HCT116 (cell line): Measurements from ENCODE around the gene SLC22A5. TPM values are rescaled to one million over a fixed set of nuclear protein-coding genes. Genes with fewer than 3 reads are reported as not detected.

ENCODE experiments used
- ATAC-seq: fragments of 200-7000 bp; cut with Tn5 transposase; 2 replicates; pipeline ENCODE4 v1.9.1; 2020; ENCODE audit warnings: mild to moderate bottlenecking, moderate library complexity
- BruUV-seq: library from RNA; stranded (reverse); fragments of 400-500 nt; replicated peaks from 2 replicates; lab custom pipeline; 2021; lab: Mats Ljungman, UMichigan
- CTCF ChIA-PET: fragments of 300-600 bp; sonication (Branson Sonifier 250); formaldehyde crosslinking; loops from one replicate; lab custom pipeline; 2021; ENCODE audit warnings: antibody characterized with exemption; lab: Charles Lee
- POLR2A ChIA-PET: fragments of 300-600, 350-600 bp; sonication (Branson Sonifier 250); formaldehyde crosslinking; loops from one replicate; lab custom pipeline; 2021; ENCODE audit warnings: antibody characterized with exemption; lab: Charles Lee
- RAD21 ChIA-PET, 2 experiments: fragments of 300-600 bp; sonication (Branson Sonifier 250); formaldehyde crosslinking; loops; one replicate each; lab custom pipeline; 2023; ENCODE audit warnings: low total read pairs in 2 of 2; ENCODE audit not compliant: uncharacterized antibody in 2 of 2, unreplicated experiment in 2 of 2, low non-redundant PET in 1 of 2; lab: Charles Lee
- DNase-seq: peaks from one replicate; pipeline ENCODE4 v3.0.0-alpha.2; 2010; ENCODE audit warnings: low read depth, low spot score
- H2AFZ ChIP-seq: fragments of 200-600 bp; shearing (Covaris generic), sonication (generic); 2 replicates; pipeline ENCODE4 v1.6.1; 2017; ENCODE audit warnings: low read depth, mixed run types, mixed read lengths, antibody characterized with exemption, low read length; ENCODE audit not compliant: poor library complexity, severe bottlenecking
- H3K27ac ChIP-seq: 2 replicates; pipeline ENCODE4 v1.5.1; 2012; ENCODE audit warnings: low read depth, low read length
- H3K27me3 ChIP-seq: fragments of 200-600 bp; sonication (generic); 2 replicates; pipeline ENCODE4 v1.6.1; 2016; ENCODE audit warnings: mixed run types, low read length, mixed read lengths; ENCODE audit not compliant: insufficient read depth
- H3K36me3 ChIP-seq, 2 experiments: fragments of 200-500 bp in 1 of 2; fragments of 200-600 bp in 1 of 2; sonication (Bioruptor generic) in 1 of 2; sonication (generic) in 1 of 2; 2 replicates each; pipeline versions ENCODE4 v1.5.1 to v1.6.1; 2014 to 2016; ENCODE audit warnings: low read length in 2 of 2, inconsistent platforms in 1 of 2, mixed read lengths in 1 of 2, mixed run types in 1 of 2; ENCODE audit not compliant: insufficient read depth in 2 of 2, control insufficient read depth in 1 of 2
- H3K4me1 ChIP-seq, 2 experiments: fragments of 200-600 bp in 1 of 2; sonication (generic) in 1 of 2; 2 replicates each; pipeline versions ENCODE4 v1.5.1 to v1.6.1; 2012 to 2017; ENCODE audit warnings: low read length in 2 of 2, inconsistent platforms in 1 of 2, mild to moderate bottlenecking in 1 of 2, mixed read lengths in 1 of 2, mixed run types in 1 of 2, moderate library complexity in 1 of 2; ENCODE audit not compliant: insufficient read depth in 2 of 2, control insufficient read depth in 1 of 2
- H3K4me2 ChIP-seq: fragments of 200-600 bp; sonication (generic); 2 replicates; pipeline ENCODE4 v1.6.1; 2017; ENCODE audit warnings: mixed run types, low read length, mixed read lengths
- H3K4me3 ChIP-seq, 2 experiments: fragments of 200-600 bp in 1 of 2; sonication (generic) in 1 of 2; replicated peaks in 1 of 2; 2 replicates each; pipeline ENCODE4 v1.5.1; 2011 to 2016; ENCODE audit warnings: low read length in 2 of 2, control low read depth in 1 of 2, low read depth in 1 of 2, mild to moderate bottlenecking in 1 of 2, mixed read lengths in 1 of 2, mixed run types in 1 of 2
- H3K79me2 ChIP-seq: fragments of 200-600 bp; sonication (generic); 2 replicates; pipeline ENCODE4 v1.6.1; 2017; ENCODE audit warnings: mild to moderate bottlenecking, mixed run types, low read length, moderate library complexity, mixed read lengths; ENCODE audit not compliant: insufficient read depth
- H3K9ac ChIP-seq: fragments of 200-600 bp; sonication (generic); 2 replicates; pipeline ENCODE4 v1.6.1; 2016; ENCODE audit warnings: low read length, mixed read lengths
- H3K9me2 ChIP-seq: fragments of 200-600 bp; sonication (generic), shearing (Covaris generic); 2 replicates; pipeline ENCODE4 v1.6.1; 2017; ENCODE audit warnings: mixed run types, mild to moderate bottlenecking, moderate library complexity; ENCODE audit not compliant: insufficient read depth
- H3K9me3 ChIP-seq, 2 experiments: fragments of 200-500 bp in 1 of 2; fragments of 200-600 bp in 1 of 2; sonication (Bioruptor generic) in 1 of 2; sonication (generic) in 1 of 2; 2 replicates each; pipeline ENCODE4 v1.6.1; 2014 to 2017; ENCODE audit warnings: low read length in 2 of 2, mixed read lengths in 2 of 2, inconsistent platforms in 1 of 2, low read depth in 1 of 2, mild to moderate bottlenecking in 1 of 2, mixed run types in 1 of 2, moderate library complexity in 1 of 2; ENCODE audit not compliant: control insufficient read depth in 1 of 2, insufficient read depth in 1 of 2
- H4K20me1 ChIP-seq: fragments of 200-600 bp; sonication (generic), shearing (Covaris generic); 2 replicates; pipeline ENCODE4 v1.6.1; 2017; ENCODE audit warnings: mixed run types, mild to moderate bottlenecking, moderate library complexity; ENCODE audit not compliant: insufficient read depth
- CBX3 ChIP-seq: IDR thresholded peaks from 2 replicates; pipeline ENCODE4 v1.6.1; 2012; ENCODE audit warnings: low read depth
- CEBPB ChIP-seq: IDR thresholded peaks from 2 replicates; pipeline ENCODE4 v1.6.1; 2012; ENCODE audit warnings: low read depth
- EGR1 ChIP-seq: IDR thresholded peaks from 2 replicates; pipeline ENCODE4 v1.6.1; 2012; ENCODE audit warnings: low read depth
- ELF1 ChIP-seq: IDR thresholded peaks from 2 replicates; pipeline ENCODE4 v1.6.1; 2012; ENCODE audit warnings: low read depth, borderline replicate concordance
- FOSL1 ChIP-seq: IDR thresholded peaks from 2 replicates; pipeline ENCODE4 v1.6.1; 2012; ENCODE audit warnings: low read depth
- JUND ChIP-seq: IDR thresholded peaks from 2 replicates; pipeline ENCODE4 v1.6.1; 2012
- POLR2A ChIP-seq: IDR thresholded peaks from 2 replicates; pipeline ENCODE4 v1.7.0; 2011; ENCODE audit warnings: borderline replicate concordance; ENCODE audit not compliant: insufficient read depth, insufficient read length; ENCODE audit errors: extremely low read depth
- POLR2AphosphoS5 ChIP-seq: IDR thresholded peaks from 2 replicates; pipeline ENCODE4 v1.6.1; 2011; ENCODE audit warnings: mild to moderate bottlenecking, low read depth, low read length, moderate library complexity
- SP1 ChIP-seq: IDR thresholded peaks from 2 replicates; pipeline ENCODE4 v1.6.1; 2012; ENCODE audit warnings: low read depth
- SRF ChIP-seq: IDR thresholded peaks from 2 replicates; pipeline ENCODE4 v1.6.1; 2012; ENCODE audit warnings: low read depth
- TCF7L2 ChIP-seq: IDR thresholded peaks from 2 replicates; pipeline ENCODE4 v1.7.0; 2011; ENCODE audit warnings: borderline replicate concordance, inconsistent platforms; ENCODE audit not compliant: insufficient read depth, insufficient read length; ENCODE audit errors: extremely low read depth
- YY1 ChIP-seq: IDR thresholded peaks from 2 replicates; pipeline ENCODE4 v1.6.1; 2011; ENCODE audit warnings: low read length, low read depth, moderate library complexity, mild to moderate bottlenecking; ENCODE audit not compliant: insufficient replicate concordance; ENCODE audit errors: extremely low read depth
- ZNF274 ChIP-seq: fragments of 200-500 bp; sonication (Bioruptor generic); IDR thresholded peaks from 2 replicates; pipeline ENCODE4 v1.6.1; 2014; ENCODE audit warnings: mild to moderate bottlenecking, low read depth, low read length, inconsistent platforms
- intact Hi-C: fragments of 100-400 bp; cut with micrococcal nuclease; formaldehyde crosslinking; loops from 2 replicates; pipeline ENCODE4 v1.10.0; 2022
- total RNA-seq: library from RNA; stranded (reverse); gene quantifications from one replicate; pipeline ENCODE4 v1.2.1, GENCODE V29; 2021; ENCODE audit not compliant: unreplicated experiment
- TF ChIP-seq, protein P1 (sequence below): IDR thresholded peaks from 2 replicates; pipeline ENCODE4 v1.6.1; 2012
- TF ChIP-seq, protein P2 (sequence below): IDR thresholded peaks from 2 replicates; pipeline ENCODE4 v1.6.1; 2012
- TF ChIP-seq, protein P3 (sequence below), 3 experiments: fragments of 200-600 bp in 1 of 3; sonication (generic) in 1 of 3; IDR thresholded peaks in 2 of 3; conservative IDR thresholded peaks in 1 of 3; 2 replicates each; pipeline ENCODE4 v1.5.1; 2012 to 2017; ENCODE audit warnings: low read depth in 2 of 3, low read length in 2 of 3, antibody characterized with exemption in 1 of 3, borderline replicate concordance in 1 of 3, control low read depth in 1 of 3, mild to moderate bottlenecking in 1 of 3, mixed read lengths in 1 of 3, mixed run types in 1 of 3, moderate library complexity in 1 of 3; ENCODE audit not compliant: insufficient read depth in 1 of 3
- TF ChIP-seq, protein P4 (sequence below): IDR thresholded peaks from 2 replicates; pipeline ENCODE4 v1.6.1; 2011; ENCODE audit warnings: mild to moderate bottlenecking, low read length, moderate library complexity; ENCODE audit not compliant: insufficient replicate concordance; ENCODE audit errors: extremely low read depth

The SLC22A5 gene
- total RNA-seq, 1 experiment from 2014 or later: 9.9 TPM

DNA sequence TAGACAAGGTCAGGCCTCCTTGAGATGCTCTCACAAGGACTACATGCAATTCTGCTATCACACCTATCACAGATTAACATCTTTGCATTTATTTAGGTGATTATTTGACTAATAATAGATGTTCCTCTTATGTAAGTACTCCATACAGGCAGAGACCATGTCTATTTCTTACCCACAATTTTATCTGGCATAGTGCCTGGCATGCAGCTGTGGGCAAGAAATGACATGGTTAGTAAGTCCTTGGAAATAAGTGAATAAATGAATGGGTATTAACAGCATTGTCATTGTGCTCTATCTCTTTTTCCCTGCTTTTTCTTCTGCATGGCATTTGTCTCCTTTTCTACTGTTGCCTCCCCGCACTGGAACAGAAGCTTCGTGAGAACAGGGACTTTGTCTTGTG lies 49.4 kb downstream of the SLC22A5 start:
- Histone ChIP-seq H4K20me1 (no peaks in the 10 kb centered on the region), H3K9me2 (no peaks in the 10 kb centered on the region), H3K4me3 (no peak overlapping the region), H3K9ac (peak overlapping the region; percentile 38; the same call in 1 of the 2 replicates), H3K4me1 (peaks cover 36 to 86% of the 10 kb centered on the region in 2 experiments), H3K9me3 (no peaks in the 10 kb centered on the region), H3K36me3 (no peaks in the 10 kb centered on the region), H3K79me2 (no peaks in the 10 kb centered on the region), H3K4me2 (no peak overlapping the region), H2AFZ (no peak overlapping the region), H3K27me3 (no peaks in the 10 kb centered on the region), H3K27ac (no peak overlapping the region)
- RAD21 ChIA-PET: no interaction called here
- POLR2A ChIA-PET: no interaction called here
- no TSS peak for BruUV-seq
- CTCF ChIA-PET: no interaction called here
- TF ChIP-seq YY1: no peak
- TF ChIP-seq CBX3: no peak
- TF ChIP-seq, protein P1, sequence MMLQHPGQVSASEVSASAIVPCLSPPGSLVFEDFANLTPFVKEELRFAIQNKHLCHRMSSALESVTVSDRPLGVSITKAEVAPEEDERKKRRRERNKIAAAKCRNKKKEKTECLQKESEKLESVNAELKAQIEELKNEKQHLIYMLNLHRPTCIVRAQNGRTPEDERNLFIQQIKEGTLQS: no peak
- no peak for TF ChIP-seq EGR1
- TF ChIP-seq TCF7L2: no peak
- TF ChIP-seq JUND: no peak
- no peak for TF ChIP-seq POLR2A
- no peak for TF ChIP-seq POLR2AphosphoS5
- TF ChIP-seq ZNF274: no peak
- TF ChIP-seq, protein P2, sequence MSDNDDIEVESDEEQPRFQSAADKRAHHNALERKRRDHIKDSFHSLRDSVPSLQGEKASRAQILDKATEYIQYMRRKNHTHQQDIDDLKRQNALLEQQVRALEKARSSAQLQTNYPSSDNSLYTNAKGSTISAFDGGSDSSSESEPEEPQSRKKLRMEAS: no peak
- no peak for TF ChIP-seq FOSL1
- TF ChIP-seq SP1: no peak
- TF ChIP-seq ELF1: no peak
- TF ChIP-seq CEBPB: no peak
- TF ChIP-seq, protein P3, sequence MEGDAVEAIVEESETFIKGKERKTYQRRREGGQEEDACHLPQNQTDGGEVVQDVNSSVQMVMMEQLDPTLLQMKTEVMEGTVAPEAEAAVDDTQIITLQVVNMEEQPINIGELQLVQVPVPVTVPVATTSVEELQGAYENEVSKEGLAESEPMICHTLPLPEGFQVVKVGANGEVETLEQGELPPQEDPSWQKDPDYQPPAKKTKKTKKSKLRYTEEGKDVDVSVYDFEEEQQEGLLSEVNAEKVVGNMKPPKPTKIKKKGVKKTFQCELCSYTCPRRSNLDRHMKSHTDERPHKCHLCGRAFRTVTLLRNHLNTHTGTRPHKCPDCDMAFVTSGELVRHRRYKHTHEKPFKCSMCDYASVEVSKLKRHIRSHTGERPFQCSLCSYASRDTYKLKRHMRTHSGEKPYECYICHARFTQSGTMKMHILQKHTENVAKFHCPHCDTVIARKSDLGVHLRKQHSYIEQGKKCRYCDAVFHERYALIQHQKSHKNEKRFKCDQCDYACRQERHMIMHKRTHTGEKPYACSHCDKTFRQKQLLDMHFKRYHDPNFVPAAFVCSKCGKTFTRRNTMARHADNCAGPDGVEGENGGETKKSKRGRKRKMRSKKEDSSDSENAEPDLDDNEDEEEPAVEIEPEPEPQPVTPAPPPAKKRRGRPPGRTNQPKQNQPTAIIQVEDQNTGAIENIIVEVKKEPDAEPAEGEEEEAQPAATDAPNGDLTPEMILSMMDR (IDR thresholded peaks at IDR 0.05 in 2 of 3, conservative IDR thresholded peaks at IDR 0.05 in 1 of 3; ENCODE audit: borderline replicate concordance in 1 of 3, insufficient read depth in 1 of 3, low read depth in 2 of 3, low read length in 2 of 3): no peak
- TF ChIP-seq, protein P4, sequence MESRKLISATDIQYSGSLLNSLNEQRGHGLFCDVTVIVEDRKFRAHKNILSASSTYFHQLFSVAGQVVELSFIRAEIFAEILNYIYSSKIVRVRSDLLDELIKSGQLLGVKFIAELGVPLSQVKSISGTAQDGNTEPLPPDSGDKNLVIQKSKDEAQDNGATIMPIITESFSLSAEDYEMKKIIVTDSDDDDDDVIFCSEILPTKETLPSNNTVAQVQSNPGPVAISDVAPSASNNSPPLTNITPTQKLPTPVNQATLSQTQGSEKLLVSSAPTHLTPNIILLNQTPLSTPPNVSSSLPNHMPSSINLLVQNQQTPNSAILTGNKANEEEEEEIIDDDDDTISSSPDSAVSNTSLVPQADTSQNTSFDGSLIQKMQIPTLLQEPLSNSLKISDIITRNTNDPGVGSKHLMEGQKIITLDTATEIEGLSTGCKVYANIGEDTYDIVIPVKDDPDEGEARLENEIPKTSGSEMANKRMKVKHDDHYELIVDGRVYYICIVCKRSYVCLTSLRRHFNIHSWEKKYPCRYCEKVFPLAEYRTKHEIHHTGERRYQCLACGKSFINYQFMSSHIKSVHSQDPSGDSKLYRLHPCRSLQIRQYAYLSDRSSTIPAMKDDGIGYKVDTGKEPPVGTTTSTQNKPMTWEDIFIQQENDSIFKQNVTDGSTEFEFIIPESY: no peak
- TF ChIP-seq SRF: no peak
- ATAC-seq (no peak), DNase-seq (no peak)
- intact Hi-C loops: loop anchor here (1.0 to 2.0 kb wide), 2 partner anchors 78 to 82 kb away; no protein-coding TSS in a partner anchor
